T-helper 1 cell treated with Interleukin-12 subunit alpha and Interleukin-12 subunit beta and Interleukin-4 antibody, amounts not matched to agents 30 ng/mL and 1 ng/mL, for 36 hours (primary cell): ENCODE measurements around the gene BCAM. TPM values are rescaled to one million over a fixed set of nuclear protein-coding genes. Genes with fewer than 3 reads are reported as not detected.
"Not testable (repeated sequence)": the region's sequence is repeated elsewhere in the genome, so short reads cannot be mapped to it uniquely, and the experiment has no call there.

ENCODE experiments used
- intact Hi-C: fragments of 100-400 bp; cut with micrococcal nuclease; formaldehyde crosslinking; loops from one replicate; pipeline ENCODE4 v1.15.1; 2024
- total RNA-seq: library from RNA; stranded (reverse); gene quantifications from 2 replicates; pipeline ENCODE4 v1.2.3, GENCODE V29; 2022

BCAM gene, protein sequence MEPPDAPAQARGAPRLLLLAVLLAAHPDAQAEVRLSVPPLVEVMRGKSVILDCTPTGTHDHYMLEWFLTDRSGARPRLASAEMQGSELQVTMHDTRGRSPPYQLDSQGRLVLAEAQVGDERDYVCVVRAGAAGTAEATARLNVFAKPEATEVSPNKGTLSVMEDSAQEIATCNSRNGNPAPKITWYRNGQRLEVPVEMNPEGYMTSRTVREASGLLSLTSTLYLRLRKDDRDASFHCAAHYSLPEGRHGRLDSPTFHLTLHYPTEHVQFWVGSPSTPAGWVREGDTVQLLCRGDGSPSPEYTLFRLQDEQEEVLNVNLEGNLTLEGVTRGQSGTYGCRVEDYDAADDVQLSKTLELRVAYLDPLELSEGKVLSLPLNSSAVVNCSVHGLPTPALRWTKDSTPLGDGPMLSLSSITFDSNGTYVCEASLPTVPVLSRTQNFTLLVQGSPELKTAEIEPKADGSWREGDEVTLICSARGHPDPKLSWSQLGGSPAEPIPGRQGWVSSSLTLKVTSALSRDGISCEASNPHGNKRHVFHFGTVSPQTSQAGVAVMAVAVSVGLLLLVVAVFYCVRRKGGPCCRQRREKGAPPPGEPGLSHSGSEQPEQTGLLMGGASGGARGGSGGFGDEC
- not detected in 2 replicates for total RNA-seq

DNA sequence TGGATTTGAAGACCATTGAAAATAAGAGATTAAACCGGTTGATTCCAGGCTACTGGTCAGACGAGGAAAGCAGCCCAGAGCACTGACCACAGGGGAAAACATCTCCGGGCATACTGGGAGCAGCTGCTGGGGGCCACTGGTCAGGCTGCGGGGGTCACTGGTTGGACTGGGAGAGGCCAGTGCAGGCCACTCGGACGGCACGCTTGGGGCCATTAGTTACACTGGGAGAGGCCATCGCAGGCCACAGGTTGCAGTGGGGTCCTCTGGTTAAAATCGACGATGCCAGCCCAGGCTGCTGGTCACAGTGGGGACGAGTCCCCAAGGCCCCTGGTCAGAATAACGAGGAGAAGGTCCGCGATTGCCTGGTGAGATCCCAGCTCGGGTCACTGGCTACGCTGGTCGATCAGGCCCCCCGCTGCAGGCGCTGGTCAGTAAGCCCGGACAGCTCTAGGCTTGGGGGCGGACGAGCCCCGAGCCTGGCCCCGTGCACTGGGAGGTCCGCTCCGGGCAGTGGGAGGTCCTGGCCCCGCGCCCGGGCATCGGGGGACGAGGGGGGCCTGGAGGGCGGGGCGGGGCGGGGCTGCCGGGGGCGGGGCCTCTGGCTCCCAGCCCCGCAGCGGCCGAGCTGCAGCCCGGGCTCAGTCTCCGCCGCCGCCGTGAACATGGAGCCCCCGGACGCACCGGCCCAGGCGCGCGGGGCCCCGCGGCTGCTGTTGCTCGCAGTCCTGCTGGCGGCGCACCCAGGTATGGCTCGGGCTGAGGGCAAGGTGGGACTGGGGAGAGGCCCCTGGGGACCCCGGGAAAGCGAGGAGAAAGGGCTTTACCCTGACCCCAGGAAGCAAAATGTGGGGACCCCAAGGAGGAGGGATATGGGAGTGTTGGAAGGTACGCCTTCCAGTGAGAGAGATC lies at the start of gene BCAM:
BCAM (plus strand) TSS at position 641 of the 909 bp plus-strand sequence; CDS start at position 663, 22 bp downstream.
- intact Hi-C loops = no loop called here

GRCh38 chr19:44762038-44762437 lies 46.9 kb upstream of the BCAM start:
- intact Hi-C loops = no loop called here

DNA sequence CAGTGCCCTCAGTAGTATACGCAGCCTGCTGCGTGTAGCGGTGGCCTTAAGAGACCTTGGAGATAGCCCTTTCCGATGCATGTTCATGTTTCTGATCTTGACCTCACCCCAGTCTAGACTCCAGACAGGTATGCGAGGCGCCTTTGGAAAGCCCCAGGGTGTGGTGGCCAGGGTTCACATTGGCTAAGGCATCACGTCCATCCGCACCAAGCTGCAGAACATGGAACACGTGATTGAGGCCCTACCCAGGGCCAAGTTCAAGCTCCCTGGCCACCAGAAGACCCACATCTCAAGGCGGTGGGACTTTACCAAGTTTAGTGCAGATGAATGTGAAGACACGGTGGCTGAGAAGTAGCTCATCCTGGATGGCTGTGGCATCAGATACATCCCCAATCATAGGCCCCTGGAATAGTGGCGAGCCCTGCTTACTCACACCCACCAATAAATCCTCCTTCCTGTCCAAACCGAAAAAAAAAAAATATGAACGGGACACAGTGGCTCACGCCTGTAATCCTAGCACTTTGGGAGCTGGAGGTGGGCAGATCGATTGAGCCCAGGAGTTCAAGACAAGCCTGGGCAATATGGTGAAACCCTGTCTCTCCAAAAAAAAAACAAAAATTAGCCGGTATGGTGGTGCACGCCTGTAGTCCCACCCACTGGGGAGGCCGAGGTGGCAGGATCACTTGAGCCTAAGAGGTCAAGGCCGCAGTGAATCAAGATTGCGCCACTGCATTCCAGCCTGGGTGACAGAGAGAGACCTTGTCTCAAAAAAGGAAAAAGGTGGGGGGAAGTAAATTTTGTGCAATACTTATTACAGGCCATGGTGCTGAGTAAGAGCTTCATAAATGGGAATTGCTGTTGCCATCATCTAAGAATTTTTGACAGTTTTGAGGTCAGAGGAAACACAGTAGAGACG lies 43.6 kb upstream of the BCAM start:
- intact Hi-C loops = no loop called here

- intact Hi-C loops = no loop called here
These were observed 43.0 kb upstream of the BCAM start for GRCh38 chr19:44765949-44766335.

DNA sequence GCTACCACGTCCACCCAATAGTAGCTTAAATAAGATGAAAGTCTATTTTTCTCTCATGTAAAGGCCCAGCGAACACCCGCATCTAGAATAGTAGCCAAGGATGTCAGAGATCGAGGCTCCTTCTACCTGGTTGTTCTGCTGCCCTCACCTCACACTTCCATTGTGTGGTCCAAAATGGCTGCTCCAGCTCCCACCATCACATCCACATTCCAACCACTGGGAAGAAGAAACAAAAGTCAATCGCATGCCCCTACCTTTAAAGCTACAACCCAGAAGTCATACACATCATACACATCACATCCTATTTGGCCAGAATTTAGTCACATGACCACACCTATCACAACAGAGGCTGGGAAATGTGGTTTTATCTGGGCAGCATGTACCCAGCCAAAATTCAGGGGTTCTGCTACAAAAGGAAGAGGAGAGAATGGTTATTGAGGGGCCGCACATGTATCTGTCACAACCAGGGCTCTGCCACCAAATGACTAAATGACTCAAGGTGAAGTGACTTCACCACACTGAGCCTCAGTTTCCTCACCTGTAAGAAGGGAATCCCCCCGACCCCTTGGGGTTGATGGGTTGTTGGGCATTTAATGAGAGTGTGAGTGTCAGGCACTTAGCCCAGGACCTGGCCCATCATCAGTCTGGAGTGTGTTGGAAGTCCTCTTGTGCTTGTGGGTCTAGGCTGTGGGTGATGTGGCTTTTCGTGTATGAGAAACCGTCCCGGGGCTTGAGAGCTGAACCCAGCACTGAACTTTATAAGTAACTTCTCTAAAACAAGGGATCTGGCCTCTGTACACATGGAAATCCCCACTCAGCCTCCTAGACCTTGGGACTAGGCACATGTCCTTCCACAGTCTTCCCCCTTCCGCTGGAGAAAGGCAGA lies 41.4 kb upstream of the BCAM start:
- intact Hi-C loops = no loop called here

DNA sequence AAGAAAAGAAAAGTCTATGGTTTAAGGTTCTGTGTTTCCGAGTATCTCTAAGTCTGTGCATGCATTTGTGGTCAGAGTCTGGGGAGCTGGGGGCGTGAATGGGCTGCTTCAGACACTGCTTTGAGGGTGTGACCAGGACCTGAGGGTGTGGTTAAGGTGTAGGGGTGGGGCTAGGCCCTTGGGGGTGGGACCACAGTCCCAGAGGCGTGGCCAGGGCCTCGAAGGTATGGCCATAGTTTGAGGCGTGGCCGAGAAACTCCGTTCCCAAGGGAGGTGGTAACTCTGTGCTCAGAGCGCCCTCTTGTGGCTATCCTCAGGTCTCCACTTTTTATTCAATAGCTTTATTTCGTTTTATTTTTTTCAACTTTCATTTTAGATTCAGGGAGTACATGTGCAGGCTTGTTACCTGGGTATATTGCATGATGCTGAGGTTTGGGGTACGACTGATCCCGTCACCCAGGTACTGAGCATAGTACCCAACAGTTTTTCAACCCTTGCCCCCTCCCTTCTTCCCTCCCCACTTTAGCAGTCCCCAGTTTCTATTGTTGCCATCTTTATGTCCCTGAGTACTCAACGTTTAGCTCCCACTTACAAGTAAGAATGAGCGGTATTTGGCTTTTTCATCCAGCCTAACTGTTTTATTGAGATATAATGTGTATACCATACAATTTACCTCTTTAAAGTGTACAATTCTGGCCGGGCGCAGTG lies 38.2 kb upstream of the BCAM start:
- intact Hi-C loops = loop anchor here (1.0 to 2.0 kb wide), 11 partner anchors 14 to 269 kb away; partner anchors contain the start of genes CLASRP and CLPTM1

GRCh38 chr19:44772144-44772543 lies 36.8 kb upstream of the BCAM start:
- intact Hi-C loops = not testable (repeated sequence)

GRCh38 chr19:44772959-44773358 lies 35.9 kb upstream of the BCAM start:
- intact Hi-C loops = no loop called here

DNA sequence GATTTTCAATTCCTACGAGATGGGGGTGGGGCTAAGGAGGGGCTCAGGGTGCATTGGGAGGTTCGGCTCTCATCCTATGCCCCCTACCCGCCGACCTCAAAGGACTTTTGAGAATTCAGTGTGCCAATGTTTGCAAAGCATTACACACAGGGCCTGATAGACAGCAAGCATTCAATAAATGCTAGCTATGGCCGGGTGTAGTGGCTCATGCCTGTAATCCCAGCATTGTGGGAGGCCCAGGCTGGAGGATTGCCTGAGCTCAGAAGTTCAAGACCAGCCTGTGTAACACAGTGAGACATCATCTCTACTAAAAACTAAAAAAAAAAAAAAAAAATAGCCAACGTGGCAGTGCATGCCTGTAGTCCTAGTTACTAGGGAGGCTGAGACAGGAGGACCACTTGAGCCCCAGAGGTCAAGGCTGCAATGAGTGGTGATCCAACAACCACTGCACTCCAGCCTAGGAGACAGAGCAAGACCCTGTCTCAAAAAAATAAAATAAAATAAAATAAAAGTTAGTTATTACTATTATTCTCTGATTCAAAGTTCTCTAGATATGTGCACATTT lies 33.1 kb upstream of the BCAM start:
- intact Hi-C loops = no loop called here

DNA sequence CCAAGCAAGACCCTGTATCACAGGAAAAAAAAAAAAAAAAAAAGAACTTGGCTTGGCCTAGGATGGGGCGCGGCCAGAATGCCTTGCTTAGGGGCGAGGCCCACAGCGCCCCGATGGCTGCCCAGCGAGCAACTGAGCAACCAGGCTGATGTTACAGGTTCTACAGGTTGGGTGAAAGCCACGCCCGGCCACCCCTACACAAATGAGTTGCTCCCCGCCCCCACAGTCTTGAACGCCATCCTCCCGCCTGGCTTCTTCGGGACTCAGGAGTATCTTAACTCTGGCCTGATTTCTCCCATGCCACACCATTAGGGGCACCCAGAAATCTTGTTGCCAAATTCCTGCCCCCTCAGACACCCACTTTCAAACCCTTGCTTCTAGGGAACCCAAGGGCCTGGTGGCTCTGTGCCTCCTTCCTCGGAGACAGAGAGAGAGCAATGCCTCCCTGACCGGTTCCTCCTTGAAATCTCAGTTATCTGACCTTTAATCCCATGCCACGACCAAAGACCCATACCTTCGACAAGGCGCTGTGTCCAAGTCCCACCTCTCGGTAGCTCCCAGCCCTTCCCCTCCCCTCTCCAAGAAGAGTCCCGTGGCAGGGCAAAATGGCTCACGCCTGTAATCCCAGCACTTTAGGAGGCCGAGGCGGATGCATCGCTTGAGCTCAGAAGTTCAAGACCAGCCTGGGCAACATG lies 32.4 kb upstream of the BCAM start:
- intact Hi-C loops = no loop called here

GRCh38 chr19:44777715-44778347 lies 31.1 kb upstream of the BCAM start, which contains the start of gene CBLC:
CBLC (plus strand) TSS chr19:44777890; CDS start chr19:44777932, 42 bp downstream.
- intact Hi-C loops = no loop called here

GRCh38 chr19:44779150-44779549 lies 29.8 kb upstream of the BCAM start:
- intact Hi-C loops = no loop called here

GRCh38 chr19:44781694-44782093 lies 27.2 kb upstream of the BCAM start:
- intact Hi-C loops = loop anchor here (5.0 kb wide), 1 partner anchor 171 kb away; no protein-coding TSS in a partner anchor

DNA sequence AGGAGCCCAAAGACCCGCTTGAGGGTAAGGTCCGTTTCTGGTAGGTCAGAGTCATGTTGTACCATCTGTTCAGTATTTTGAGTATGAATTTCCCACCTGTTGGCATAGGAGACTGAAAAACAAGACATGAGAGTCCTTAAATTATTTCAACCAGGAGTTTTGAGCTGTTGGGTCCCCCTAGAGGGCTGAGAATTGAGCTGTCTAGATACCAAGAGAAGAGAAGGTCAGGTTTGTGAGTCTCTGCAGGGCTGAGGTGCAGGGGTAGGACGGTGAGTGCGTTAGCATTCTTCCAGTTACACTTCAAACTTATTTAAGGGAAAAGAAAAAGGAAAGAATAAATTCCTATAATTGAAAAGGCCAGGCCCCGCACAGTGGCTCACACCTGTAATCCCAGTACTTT lies 26.2 kb upstream of the BCAM start:
- intact Hi-C loops = loop anchor here (5.0 kb wide), 1 partner anchor 170 kb away; no protein-coding TSS in a partner anchor

- intact Hi-C loops = loop anchor here (5.0 kb wide), 1 partner anchor 169 kb away; no protein-coding TSS in a partner anchor
These were observed 25.4 kb upstream of the BCAM start for GRCh38 chr19:44783545-44783944.

GRCh38 chr19:44785271-44785670 lies 23.6 kb upstream of the BCAM start:
- intact Hi-C loops = no loop called here

GRCh38 chr19:44785993-44786392 lies 22.9 kb upstream of the BCAM start:
- intact Hi-C loops = no loop called here
